Suppressor macrophage treated with lipopolysaccharide for 1 hour (primary cell): Measurements from ENCODE around the gene CRABP1.
A peak's percentile ranks its signal among the peaks of the same experiment; 100 is the strongest.

Experiments used
- DNase-seq, 3 donors: peaks; one replicate each; pipeline ENCODE4 v3.0.0-alpha.2; 2020 to 2022

CRABP1 gene

DNA sequence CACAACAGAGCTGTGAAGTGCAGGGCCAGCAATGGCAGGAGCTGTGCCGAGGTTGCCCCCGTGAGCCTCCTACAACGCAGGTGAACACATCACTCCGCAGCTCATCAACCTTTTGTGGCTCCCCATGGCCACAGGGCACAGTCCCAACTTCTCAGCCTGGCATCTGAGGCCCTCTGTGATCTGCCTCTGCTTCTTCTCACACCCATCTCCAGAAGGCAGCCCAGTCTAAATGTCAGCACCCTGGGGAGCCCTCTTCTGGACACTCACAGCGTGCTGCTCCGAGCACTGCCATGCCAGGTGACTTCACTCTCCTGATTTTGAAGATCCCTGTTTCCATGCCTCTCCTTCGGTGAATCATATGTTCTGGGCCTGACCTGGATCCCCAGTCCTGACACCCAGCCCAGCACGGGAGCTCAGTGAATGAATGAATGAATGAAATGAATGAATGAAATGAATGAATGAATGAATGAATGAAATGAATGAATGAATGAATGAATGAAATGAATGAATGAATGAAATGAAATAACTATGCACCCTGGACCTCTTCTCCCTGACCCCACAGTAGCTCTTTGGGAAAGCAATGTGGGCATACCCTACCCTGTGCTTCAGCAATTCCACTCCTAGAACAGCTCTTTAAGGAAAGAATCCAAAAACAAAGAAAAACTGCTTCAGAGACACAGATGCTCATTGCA lies 22.9 kb upstream of the CRABP1 start:
- DNase-seq, result no peak

DNA sequence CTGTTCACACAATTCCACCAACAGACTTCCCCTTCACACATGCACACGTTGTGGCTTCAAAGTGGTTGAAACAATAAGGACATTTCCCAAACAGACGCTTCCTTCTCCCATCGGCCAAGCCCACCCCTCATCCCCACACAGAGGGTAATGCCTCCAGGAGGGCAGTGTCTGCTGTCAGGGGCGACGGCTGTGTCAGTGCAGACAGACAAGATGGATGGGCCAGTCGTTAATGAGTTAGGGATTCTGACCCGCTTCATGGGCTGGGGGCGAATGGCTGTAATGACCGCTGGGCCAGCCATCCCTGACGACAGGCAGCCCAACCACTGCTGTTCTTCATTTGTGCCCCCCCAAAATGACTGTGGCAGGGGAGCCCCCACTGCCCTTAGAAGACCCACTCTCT lies 20.6 kb upstream of the CRABP1 start:
- DNase-seq, result no peak

GRCh38 chr15:78320183-78320582 lies 20.0 kb upstream of the CRABP1 start:
- DNase-seq, result no peak

GRCh38 chr15:78321041-78321570 lies 19.0 kb upstream of the CRABP1 start:
- DNase-seq, result no peak

DNA sequence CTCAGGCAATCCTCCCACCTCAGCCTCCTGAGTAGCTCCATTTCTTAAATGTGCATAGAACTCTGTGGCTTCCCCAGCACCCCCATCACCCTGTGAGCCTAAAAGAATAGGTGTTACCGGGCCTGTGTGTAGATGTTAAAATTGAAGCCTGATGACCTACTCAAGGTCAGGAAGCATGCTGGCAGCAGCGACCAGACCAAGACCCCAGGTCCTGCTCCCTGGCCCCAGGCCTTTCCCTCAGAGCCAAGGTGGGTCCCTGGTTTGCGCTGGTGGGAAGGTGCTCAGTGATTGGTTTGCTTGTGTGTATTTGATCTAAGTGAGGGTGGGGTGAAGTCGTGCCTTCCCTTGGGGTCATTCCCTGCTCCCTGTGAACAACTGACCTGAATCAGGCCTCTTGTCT lies 18.4 kb upstream of the CRABP1 start:
- DNase-seq, result no peak

DNA sequence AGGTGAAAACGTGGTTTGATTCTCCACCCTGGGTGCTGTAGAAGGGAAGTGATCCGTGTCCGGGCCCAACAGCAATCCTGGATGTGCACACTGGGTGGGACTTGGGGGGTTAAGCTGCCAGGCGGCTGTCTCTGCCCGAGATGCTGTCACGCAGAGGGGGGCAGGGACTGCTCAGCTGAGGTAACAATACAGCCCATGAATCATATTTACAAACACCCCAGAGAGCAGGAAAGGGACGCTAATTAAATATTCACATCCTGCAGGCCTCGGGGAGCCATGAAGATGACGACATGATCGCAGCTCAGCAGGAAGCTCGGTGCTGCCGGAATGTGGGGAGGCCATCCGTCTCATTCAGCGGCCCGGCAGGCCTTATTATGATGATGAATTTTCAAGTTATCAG lies 17.9 kb upstream of the CRABP1 start:
- DNase-seq, result no peak

GRCh38 chr15:78322724-78323521 lies 17.2 kb upstream of the CRABP1 start:
- peak; percentile 20 to 28 (median 24) for DNase-seq

DNA sequence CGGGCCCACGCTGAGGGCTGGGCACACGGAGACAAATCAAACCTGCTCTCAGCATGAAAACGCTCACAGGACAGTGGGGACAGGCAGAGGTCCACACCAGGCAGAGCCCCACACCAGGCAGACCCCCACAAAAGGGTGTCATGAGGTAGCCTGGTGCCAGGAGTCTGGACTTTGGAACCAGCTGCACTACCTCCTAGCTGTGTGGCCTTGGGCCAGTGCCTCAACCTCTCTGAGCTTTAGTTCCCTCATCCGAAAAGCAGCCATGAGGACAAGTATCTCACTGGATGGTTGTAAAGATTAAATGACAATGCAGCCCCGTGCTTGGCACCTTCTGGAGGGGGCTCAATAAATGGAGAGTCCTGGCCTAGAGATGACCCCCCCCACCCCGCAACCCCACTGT lies 16.5 kb upstream of the CRABP1 start:
- DNase-seq, result no peak

GRCh38 chr15:78324144-78324543 lies 16.0 kb upstream of the CRABP1 start:
- DNase-seq, result no peak

DNA sequence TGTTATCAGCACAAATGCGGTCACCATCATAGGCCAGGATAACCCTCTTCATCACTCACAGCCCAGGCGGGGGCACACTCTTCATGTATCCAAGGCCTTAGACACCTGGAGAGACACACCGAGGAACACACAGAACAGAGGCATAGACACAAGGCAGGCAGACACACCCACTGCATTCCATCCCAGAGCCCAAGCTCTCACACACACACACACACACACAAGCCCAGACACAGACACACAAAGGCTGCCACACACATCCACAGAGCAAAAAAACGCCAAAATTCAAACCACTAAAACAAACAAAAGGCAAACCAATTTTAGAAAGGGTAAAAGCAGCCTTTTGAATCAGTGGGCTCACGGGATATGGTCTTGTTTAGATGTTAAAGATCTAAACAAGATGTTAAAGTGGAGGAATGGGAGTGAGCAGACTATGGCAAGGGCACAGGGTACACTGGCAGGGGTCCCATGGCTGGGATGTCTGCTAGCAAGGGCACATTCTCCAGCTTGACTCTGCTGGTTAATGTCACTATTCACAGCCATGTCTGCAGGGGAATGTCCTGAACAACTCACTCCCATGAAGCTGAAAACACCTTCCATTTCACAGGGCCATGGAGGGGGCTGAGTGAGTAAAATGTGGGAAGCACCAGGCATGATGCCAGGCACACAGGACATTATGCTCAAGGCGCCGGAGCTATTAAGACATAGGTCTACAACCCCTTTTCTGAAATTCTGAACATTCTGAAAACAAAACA lies 14.9 kb upstream of the CRABP1 start:
- DNase-seq, result peak; percentile 14 to 36 (median 34)

DNA sequence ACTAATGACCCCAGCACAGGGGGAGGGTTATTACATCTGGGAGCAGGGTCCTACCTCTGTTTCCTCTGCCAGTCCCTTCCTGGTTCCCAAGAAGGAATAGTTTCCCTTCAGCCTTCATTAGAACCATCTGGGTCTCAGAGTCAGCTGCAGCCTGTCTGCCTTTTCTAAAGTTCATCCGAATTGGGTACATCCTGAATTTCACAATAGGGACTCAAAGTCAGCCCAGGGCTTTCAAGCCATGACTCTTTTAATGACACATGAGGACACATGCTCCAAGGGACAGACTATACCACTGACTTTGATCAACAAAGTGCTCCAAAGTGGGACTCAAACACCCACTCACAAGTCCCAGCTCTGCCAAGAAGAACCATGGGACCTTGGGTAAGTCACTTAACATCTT lies 12.7 kb upstream of the CRABP1 start:
- peak; percentile 76 to 91 (median 80) for DNase-seq

GRCh38 chr15:78329625-78330024 lies 10.5 kb upstream of the CRABP1 start:
- peak in 2 of 3 donors; percentile 20 to 25 for DNase-seq

DNA sequence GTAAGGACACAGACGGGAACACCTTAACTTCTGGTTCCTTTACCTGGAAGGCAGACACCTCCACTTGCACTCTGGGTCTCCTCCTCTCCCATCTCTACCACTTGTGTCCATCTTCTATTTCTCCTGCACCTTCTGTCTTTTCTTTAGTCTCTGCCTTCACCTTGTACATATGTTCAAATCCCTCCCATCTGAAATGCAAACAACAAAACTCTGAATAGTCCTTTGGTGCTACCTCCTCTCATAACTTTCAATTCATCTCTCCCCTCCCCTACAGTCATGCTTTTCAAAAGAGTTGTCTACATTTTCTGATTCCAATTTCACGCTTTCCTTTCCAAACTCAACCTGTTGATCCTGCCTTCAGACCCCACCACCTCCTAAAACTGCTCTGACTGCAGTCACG lies 5.3 kb upstream of the CRABP1 start:
- no peak for DNase-seq

DNA sequence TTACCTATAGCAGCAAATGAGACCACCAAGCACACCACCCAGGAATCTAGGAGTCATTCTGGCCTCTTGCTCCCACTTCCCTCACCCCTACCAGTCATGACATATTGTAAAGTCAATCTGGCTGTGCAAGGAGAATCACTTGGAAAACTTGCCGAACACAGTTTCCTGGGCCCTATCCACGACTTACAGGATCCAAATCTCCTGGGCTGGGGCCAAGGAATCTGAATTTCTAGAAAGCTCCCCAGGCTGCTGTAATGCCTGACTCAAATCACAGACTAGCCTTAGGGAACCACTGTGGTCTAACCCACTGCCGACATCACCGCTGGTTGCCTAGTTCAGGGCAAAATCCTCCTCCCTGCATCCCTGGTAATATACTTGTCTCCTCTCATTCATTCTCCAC lies 4.2 kb upstream of the CRABP1 start:
- no peak for DNase-seq

- no peak for DNase-seq
Measured at GRCh38 chr15:78338781-78339180, 1.4 kb upstream of the CRABP1 start.

GRCh38 chr15:78339559-78339958 lies 594 bp upstream of the CRABP1 start:
- no peak for DNase-seq

- no peak for DNase-seq
Measured at GRCh38 chr15:78341057-78341987, 1.2 kb downstream of the CRABP1 start.

- DNase-seq, result no peak
Measured at GRCh38 chr15:78342021-78342420, 1.9 kb downstream of the CRABP1 start.

- DNase-seq, result no peak
Measured at GRCh38 chr15:78343276-78344060, 3.3 kb downstream of the CRABP1 start.

GRCh38 chr15:78345396-78346125 lies 5.4 kb downstream of the CRABP1 start:
- DNase-seq, result peak in 1 of 3 donors; percentile 1
